C1 segment of cervical spinal cord (tissue), 14 donors: Measurements from ENCODE around the gene FOXP3.
"Not testable (repeated sequence)": the region's sequence is repeated elsewhere in the genome, so short reads cannot be mapped to it uniquely, and the experiment has no call there.

ENCODE experiments used
- DNase-seq, 14 donors: peaks; one replicate each; lab custom pipeline; 2025; lab: John Stamatoyannopoulos, UW

The FOXP3 gene

GRCh38 chrX:49264460-49264859, at the start of gene FOXP3:
FOXP3 (minus strand) TSS chrX:49264710; CDS start chrX:49258505, 6,205 bp downstream.
- DNase-seq: no peak

DNA sequence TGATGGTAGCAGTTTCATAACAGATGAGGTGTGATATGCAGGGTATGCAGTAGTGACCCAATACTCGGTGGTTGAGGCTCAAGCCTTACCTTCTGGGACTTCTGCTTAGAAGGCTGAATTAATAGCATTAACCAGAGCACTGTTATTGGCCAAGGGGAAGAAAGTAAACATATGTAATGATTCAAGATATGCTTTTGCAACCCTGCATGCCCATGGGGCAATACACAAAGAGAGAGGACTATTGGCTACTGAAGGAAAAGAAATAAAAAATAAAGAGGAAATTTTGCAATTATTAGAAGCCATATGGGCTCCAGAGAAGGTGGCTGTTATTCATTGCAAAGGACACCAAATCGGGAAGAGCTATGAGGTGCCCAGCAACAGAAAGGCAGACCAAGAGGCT, 47.7 kb upstream of the FOXP3 start:
- no peak for DNase-seq

GRCh38 chrX:49310371-49310770, 45.9 kb upstream of the FOXP3 start:
- DNase-seq: no peak

DNA sequence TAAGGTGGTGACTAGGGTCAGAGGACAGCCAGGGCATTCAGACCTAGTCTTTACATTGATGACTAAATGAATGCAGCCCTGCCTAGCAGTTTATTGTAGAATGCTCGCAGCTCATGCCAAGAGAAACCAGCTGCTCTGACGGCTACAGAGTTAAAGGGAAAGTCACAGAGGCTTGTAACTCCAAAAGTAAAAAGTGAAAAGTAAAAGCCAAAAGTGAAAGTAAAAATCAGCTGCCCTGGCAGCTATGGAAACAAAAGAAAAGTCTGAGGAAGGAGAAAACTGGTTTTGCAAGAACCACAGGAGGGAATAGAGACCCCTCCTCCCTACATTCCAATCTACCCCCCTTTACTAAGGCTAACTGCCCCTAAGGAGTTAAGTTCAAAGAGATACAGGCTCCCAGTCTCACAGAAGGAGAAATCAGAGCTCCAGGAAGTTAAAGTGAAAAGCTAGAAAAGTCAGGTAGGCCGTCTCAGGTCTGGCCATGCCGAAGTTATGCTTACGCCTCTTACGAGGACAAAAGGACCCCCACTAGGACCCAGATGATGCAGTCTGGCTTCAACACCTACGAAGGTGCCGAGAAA, 45.0 kb upstream of the FOXP3 start:
- DNase-seq: no peak

DNA sequence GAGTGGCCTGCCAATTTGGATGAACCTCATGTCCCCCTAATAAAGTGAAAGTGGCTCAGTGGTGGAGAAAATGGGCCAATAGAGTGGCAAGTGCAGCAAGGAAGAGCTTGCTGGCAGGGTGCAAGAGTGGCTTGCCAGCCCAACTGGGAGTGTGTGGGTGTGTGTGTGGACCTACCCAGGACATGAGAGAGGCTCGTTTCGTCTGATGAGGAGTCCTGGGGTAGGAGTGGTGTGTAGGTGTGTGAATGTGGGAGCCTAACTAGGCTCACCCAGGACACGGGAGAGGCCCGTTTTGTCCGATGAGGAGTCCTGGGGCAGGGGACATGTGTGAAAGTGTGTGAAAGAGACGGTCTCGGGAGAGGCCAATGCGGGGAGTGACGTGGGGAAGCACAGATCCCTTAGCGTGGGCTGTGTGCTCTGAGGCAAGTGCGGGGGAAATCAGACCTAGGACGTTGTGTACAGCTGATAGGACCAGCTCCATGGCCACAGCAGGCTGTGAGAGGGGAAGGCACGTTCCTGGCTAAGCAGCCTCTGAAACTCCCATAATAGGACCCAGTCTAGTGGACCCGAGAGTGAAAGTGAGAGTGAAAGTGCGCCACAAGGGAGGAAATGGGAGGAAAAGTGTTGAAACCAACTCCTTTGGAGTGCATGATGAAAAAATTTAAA, 44.2 kb upstream of the FOXP3 start:
- DNase-seq: peak in 4 of 14 donors; percentile 3 to 10 (median 6)

- not testable (repeated sequence) for DNase-seq
These were observed 43.3 kb upstream of the FOXP3 start for GRCh38 chrX:49307775-49308174.

GRCh38 chrX:49303346-49303745, 38.8 kb upstream of the FOXP3 start, which contains the start of gene GAGE10:
GAGE10 (plus strand) TSS chrX:49303646; CDS start chrX:49304860, 1,214 bp downstream.
- no peak for DNase-seq

- DNase-seq: no peak
These were observed 36.2 kb upstream of the FOXP3 start for GRCh38 chrX:49300703-49301102.

DNA sequence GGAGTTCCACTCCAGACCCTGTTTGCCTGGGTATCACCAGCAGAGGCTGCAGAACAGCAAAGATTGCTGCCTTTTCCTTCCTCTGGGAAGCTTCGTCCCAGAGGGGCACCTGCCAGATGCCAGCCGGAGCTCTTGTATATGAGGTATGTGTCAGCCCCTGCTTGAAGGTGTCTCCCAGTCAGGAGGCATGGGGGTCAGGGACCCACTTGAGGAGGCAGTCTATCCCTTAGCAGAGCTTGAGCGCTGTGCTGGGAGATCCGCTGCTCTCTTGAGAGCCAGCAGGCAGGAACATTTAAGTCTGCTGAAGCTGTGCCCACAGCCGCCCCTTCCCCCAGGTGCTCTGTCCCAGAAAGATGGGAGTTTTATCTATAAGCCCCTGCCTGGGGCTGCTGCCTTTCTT, 34.8 kb upstream of the FOXP3 start:
- not testable (repeated sequence) for DNase-seq

DNA sequence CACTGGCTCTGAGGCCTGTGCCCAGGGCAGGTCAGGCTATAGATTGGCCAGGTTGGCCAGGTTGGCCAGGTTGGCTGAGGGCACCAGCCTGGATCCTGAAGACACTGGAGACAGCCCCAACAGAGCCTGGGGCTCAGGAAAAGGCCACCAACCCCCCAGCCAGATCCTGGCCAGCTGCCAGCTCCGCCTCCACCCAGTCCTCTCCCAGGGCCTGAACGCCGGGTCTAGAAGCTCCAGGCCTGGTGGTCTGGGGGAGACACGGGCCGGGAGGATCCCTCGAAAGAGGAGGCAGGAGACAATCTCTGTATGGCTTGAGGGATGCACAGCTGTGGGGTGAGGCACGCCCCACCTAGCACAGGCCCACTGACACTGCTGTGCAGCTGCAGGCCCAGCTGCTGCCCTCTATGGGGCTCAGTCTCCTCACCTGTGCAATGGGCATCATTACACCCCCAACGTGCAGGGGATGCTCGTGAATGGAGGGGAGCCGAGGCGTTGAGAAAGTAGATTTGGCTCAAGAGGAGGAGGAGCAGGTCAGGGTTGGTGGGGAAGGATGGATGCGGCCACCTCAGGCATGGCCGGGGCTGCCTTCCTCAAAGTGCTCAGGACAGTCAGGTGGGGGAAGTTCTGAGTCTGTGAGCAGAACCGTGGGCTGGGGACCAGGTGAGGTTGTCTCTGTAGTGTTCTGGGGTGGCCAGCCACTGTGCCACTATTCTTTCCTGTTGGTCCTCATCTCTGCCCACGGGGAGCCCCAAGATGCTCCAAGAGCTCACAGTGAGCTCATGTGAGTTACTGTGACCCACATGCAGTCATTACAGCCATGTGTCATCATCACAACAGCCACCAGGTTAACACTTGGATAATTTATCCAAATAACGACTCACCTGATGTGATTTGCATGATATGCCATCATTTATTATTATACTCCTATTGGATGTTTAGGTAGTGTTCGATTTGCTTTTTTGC, 28.2 kb upstream of the FOXP3 start:
- DNase-seq: no peak

DNA sequence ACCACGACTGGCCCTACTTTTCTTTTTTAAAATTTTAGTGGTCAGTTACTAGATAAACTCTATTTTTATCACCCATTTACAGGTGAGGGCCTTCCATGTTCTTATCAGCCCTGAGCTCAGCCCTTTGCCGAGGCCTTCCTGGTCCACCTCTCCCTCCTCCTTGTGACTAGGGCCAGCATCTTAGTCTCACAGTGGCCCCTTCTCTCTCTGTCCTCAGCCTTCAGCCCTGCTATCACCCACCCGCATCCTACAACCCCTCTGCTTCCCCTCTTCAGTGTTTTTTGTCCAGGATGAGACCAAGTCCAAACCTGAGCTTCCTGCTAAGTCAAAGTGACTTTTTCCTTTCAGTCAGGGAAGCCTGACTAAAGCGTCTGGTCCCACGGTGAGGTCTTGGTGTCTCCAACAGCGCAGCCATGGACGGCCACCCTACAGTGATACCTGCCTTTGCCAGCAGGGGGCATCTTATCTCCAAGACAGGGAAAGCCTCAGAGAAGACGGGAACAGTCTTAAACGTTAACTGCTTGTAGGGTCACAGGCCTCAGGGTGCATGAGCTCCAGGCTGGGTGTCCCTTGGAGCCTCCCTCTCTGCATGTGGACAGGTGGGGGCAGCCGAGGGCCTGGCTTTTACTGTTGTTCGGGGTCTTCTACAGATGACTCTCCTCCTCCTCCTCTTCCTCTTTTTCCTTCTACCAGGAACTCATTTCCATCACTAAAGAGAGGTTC, 27.3 kb upstream of the FOXP3 start:
- peak in 7 of 14 donors; percentile 2 to 28 (median 6) for DNase-seq

DNA sequence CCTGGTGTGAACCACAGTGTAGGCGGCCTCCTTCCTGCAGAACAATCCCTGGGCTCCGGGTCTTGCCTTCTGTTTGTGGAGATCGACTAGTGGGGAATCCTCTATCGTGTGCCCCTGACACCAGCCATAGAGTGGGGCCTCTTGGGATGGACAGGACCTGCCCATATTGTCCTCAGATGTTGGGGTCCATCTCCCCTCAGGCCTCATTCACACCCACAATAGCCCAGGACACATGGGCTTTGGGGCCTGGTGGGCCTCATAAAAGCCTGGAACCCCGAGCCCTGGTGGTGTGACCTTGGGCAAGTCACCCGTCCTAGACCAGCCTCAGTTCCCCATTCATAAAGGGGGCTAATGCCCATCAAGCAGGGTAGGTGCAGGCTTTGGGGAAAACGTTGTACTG, 25.7 kb upstream of the FOXP3 start:
- DNase-seq: no peak

DNA sequence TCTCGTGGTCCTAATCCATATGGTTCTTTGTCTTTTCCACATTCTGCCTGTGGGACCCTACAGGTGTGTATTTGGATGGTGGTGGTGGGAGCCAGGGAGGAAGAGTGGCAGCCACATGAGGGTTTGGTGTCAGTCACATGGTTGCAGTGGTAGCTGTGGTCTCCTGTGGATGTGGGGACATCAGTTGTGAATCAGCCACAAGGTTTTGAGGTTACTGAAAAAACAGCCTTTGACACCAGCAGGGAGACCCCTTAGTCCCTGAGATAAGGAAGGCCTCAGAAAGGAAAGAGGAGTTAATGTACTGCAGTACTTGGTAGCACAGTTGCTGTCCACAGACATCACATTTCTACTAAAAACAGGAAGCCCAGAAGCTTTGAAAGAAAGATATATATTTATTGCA, 23.2 kb upstream of the FOXP3 start:
- DNase-seq: no peak

DNA sequence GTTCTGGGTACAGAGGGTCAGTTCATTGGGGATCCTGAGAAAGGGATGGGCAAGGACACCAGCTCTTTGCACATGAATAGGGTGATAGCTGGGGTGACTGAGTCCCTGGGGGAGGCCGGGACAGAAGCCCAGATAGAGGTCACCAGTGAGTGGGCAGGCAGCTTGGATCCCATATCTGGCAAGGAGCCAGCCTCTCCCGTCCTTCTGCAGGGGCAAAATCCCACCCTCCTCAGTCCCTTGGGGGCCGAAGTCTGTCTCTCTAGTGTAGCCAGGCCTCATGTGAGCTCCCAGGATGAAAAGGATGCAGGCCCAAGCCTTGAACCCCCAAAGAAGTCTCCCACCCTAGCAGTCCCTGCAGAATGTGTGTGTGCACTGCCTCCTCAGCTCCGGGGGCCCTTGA, 22.1 kb upstream of the FOXP3 start:
- DNase-seq: no peak

DNA sequence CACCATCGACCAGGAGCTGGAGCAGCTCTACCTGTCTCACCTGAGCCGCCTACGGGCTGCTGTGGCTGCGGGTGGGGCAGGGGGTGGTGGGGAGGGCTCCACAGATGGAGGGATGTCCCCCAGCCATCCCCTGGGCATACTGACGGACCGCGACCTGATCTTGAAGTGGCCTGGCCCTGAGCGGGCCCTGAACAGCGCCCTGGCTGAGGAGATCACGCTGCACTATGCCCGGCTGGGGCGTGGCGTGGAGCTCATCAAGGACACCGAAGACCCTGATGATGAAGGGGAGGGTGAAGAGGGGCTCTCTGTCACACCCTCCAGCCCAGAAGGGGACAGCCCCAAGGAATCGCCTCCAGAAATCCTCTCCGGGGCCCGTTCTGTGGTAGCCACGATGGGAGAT, 21.6 kb upstream of the FOXP3 start:
- no peak for DNase-seq

- no peak for DNase-seq
These were observed 19.7 kb upstream of the FOXP3 start for GRCh38 chrX:49284212-49284611.

DNA sequence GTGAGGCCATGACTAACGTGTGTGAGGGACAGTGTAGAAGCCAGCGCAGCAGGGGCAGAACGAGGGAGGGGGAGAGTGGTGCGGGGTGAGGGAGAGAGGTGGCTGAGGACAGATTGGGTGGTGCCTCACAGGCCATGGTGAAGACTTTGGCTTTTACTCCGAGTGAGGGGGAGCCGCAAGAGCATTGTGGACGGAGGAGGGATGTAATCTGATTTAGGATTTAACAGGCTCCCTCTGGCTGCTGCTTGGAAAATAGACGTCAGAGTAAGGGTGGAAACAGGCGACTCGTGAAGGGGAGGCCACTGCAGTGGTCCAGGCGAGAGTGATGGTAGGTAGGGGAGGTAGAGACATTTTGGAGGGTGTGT, 18.1 kb upstream of the FOXP3 start:
- peak in 1 of 14 donors; percentile 32 for DNase-seq

GRCh38 chrX:49278081-49278480, 13.6 kb upstream of the FOXP3 start:
- DNase-seq: peak in 1 of 14 donors; percentile 33

- DNase-seq: no peak
These were observed 13.0 kb upstream of the FOXP3 start for GRCh38 chrX:49277535-49277830.

GRCh38 chrX:49276671-49277534, 12.4 kb upstream of the FOXP3 start:
- DNase-seq: peak in 1 of 14 donors; percentile 62

GRCh38 chrX:49276207-49276606, 11.7 kb upstream of the FOXP3 start:
- no peak for DNase-seq
